GM12801 (cell line): ENCODE measurements around the gene UQCC5.

ENCODE experiments used
- CTCF ChIP-seq: IDR thresholded peaks from one replicate; pipeline ENCODE4 v1.5.1; 2011; ENCODE audit warnings: control low read depth; ENCODE audit not compliant: insufficient read length; ENCODE audit errors: extremely low read depth

UQCC5 gene

DNA sequence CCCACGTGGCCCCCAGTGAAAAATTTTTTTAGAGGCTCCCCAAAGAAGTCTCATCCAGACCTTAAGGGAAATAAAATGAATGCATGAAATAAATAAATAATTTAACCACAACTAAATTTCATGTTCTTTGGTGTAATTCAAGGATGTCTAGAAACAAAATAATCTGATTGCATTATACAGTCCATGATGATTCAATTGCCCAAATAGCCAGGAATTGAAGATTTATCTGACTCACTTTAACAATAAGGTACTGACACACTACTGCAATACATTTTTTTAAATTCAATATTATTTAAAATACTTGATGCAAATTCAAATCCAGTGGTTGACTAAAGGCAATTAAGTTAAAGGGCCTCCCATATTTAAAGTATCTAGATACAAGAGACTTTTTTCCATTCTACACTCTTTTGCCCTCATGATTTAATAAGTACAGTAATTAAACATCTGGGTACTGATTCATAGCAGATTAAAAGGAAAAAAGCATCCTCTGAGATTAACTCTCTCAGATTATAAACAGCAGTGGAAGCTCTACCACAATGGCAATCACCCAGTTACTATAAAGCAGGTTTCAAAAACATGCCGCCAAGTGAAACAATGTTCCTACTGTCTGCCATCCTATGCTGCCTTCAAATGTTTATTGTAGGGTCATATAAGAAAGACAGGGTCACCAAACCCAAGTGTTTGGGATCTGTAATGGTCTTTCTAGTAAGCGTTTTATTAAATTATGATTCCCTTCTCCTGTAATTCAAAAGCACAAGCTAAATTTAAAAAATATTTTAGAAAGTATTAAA is 9.9 kb downstream of the UQCC5 start:
- no peak for TF ChIP-seq CTCF

DNA sequence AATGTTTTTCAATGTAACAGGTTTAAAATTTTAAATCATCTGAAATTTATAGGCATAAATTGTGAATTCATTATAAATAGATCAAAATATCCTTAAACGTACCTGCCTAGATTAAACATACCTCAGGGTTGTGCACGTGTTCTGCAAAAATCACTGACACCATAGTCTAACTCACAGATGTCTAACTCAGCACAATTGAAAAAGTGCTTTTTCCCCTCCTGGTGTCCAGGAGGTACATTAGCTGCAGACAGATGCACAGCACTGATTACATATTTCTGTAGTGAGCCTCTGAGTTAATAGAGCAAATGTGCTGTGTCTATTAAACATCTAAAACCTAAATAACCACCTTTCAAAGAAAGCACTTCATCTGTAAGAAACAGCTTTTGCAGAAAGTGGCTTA is 10.7 kb downstream of the UQCC5 start:
- no peak for TF ChIP-seq CTCF

- TF ChIP-seq CTCF = no peak
These were observed 14.7 kb downstream of the UQCC5 start for GRCh38 chr3:52551118-52551517.

GRCh38 chr3:52552089-52552488 is 15.7 kb downstream of the UQCC5 start:
- no peak for TF ChIP-seq CTCF

DNA sequence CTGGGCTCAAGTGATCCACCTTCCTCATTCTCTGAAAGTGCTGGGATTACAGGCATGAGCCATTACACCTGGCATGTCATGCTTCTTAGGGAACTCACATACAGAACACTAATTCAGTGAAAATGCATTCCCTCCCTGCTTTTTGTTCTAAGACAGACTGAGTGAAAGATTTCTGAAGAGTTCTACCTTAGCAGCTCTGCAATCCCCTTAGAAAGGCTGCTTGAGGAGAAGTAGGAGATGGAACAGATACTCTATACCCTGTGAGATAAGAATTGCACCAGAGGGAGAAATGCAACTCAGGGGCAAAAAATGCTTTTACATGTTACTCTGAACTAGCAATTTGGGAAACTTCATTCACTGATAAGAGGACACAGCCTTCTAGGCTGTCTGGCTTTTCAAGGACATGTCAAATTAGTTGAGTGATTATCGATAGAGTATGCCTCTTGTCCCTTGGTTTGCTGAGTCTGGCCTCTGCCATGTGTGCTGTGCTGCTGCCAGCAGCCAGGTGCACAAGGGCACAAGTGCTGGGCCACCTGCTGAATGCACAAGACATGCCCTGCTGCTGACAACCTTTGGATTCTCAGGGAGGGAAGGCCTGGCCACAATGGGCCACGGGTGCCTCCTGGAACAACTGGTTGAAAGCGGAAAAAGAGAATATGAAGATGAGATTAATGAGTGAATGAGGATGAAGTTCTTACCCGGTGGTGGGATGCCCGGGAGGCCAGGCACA is 17.8 kb downstream of the UQCC5 start:
- no peak for TF ChIP-seq CTCF

GRCh38 chr3:52555056-52555455 is 18.7 kb downstream of the UQCC5 start:
- no peak for TF ChIP-seq CTCF

DNA sequence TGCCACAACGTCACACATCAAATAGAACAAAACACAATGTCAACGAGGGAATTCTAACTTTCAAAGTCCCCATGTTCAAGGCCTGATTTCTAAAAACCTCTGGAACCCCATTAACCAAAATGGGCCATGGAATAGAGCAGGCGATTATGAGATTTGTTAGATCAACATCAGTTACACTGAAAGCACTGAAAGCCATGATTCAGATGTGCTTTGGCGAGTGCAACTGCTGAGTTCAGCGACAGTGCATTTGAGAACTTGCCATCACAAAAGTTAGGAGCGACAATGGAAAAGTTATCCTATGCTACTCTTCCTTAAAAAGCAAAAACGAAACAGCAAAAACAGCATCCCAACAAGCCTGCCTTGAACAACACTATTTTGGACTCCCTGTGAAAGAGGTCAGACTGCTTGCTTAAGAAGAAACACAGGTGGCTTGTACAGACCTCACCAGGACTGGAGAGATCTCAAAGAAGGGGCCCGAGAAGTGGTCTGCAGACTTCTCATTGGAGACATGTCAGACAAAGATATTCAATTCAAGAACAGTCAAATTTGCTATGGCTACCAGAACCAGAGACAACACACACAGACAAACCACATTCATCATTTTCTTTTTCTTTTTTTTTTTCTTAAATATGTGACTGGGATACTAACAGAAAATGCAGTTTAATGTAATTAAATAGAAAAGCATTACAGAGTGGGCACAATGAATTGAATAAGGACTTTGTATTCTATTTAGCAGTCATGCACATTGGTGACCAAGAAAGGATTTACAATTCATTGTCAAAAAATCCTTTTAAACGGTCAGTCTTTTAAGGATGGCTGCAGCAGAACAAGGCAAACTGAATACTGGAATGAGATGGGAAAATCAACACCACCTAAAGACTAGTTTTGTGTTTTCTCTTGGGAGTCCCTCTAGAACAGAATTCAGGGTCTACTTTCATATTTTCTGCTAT is 20.9 kb downstream of the UQCC5 start:
- TF ChIP-seq CTCF = no peak
